Activated gamma-delta T cell (primary cell): ENCODE data around the gene PREP.

Source experiments
- DNase-seq: peaks from one replicate; lab custom pipeline; 2025; lab: John Stamatoyannopoulos, UW

Gene PREP

GRCh38 chr6:105397987-105398386 is 4.9 kb downstream of the PREP start:
- no peak for DNase-seq

- no peak for DNase-seq
Measured at GRCh38 chr6:105391705-105392104, 11.2 kb downstream of the PREP start.

DNA sequence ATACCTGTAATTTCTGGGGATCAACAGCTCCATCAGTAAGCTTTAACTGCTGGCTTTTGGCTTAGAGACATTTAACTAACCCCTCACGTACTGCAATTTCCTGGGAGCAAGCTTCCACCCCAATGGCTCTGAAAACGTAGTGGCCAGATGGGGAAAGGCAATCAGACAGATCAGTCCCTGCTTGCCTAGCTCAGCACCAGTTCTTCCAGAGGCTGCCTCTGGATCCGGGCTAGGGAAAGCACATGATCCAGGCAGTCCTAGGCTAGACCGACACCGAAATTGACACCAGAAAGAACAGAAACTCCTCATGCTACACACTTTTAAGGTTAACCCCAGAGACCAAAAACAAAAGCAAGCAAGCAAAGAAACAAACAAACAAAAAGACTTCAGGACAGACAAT is 13.3 kb downstream of the PREP start:
- DNase-seq: no peak

- no peak for DNase-seq
Measured at GRCh38 chr6:105388392-105388791, 14.5 kb downstream of the PREP start.

DNA sequence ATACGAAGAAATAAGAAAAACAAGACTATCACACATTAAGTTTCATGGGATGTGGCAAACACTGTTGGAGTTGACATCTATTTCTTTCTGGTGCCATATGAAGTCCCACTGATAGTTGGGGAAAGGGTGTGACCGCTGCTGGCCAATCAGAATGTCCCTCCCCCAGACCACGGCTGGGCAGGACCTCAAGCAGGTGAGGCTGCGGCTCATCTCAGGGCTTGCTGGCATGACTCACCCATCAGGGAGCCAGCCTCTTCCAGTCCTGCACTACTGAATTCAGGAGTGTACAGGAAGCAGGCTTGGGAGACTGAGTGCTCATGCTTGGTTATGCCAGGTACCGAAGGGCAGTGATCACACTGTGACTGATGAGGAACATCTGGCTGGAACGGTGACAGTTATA is 18.9 kb downstream of the PREP start:
- DNase-seq: no peak

GRCh38 chr6:105382958-105383357 is 19.9 kb downstream of the PREP start:
- no peak for DNase-seq

GRCh38 chr6:105382496-105382895 is 20.4 kb downstream of the PREP start:
- DNase-seq: no peak

DNA sequence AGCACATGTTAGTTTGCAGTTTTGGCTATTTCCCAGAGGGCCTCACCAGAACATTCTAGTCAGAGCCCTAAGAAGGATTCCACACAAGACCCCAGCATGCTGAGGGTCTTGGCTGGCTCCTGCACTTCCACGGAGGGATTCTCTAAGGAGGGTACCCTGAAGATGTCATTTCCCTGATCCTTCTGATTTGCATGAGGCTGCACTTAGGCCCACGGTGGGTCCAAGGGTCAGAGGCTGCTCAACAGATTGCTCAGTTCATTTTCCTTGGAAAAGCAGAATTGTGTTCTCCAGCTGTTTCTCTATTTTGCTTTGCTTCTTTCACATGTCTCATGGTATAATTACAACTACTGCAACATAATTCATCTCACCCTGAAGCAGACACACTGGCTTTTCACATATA is 22.2 kb downstream of the PREP start:
- DNase-seq: no peak

- DNase-seq: no peak
Measured at GRCh38 chr6:105375797-105376196, 27.1 kb downstream of the PREP start.

- DNase-seq: no peak
Measured at GRCh38 chr6:105374010-105374420, 28.9 kb downstream of the PREP start.

DNA sequence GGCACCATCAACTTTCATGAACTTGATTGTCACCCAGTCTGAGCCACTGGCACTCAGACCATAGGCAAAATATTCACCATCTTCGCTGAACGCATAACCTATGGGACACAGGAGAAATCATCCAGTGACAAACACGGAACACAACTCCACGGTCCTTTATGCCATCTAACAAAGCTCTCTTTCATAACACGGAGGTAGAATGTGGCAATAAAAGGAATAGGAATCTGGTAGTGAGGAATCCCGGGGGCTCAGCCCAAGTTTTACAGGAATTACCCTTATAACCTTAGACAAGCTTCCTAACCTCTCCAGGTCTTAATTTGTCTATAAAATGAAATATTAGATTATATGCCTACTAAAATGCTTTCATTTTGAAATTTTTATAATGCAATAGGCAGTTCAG is 29.4 kb downstream of the PREP start:
- DNase-seq: no peak

GRCh38 chr6:105372849-105373182 is 30.1 kb downstream of the PREP start:
- DNase-seq: no peak

- no peak for DNase-seq
Measured at GRCh38 chr6:105372142-105372848, 30.6 kb downstream of the PREP start.

DNA sequence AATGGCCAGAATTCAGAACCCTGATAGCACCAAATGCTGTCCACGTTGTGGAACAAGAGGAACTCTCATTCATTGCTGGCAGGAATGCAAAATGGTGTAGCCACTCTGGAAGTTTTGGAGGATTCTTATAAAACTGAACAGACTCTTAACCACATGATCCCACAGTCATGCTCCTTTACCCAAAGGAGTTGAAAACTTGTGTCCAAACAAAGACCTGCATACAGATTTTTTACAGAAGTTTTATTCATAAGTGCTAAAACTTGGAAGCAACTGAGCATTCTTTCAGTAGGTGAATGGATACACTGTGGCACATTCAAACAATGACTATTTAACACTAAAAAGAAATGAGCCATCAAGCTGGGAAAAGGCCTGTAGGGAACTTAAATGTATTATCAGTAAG is 32.5 kb downstream of the PREP start:
- no peak for DNase-seq

DNA sequence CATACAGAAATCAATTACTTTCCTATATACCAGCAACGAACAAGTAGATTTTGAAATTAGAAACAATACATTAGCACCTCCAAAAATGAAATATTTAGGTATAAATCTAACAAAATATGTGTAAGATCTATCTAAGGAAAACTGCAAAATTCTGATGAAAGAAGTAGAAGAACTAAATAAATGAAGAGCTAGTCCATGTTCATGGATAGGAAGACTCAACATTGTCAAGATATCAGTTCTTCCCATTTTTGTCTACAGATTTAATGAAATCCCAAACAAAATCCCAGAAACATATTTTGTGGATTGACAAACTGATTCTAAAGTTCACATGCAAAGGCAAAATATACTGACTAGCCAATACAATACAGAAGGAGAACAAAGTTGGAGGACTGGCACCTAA is 33.7 kb downstream of the PREP start:
- DNase-seq: no peak

- no peak for DNase-seq
Measured at GRCh38 chr6:105364243-105364642, 38.6 kb downstream of the PREP start.

DNA sequence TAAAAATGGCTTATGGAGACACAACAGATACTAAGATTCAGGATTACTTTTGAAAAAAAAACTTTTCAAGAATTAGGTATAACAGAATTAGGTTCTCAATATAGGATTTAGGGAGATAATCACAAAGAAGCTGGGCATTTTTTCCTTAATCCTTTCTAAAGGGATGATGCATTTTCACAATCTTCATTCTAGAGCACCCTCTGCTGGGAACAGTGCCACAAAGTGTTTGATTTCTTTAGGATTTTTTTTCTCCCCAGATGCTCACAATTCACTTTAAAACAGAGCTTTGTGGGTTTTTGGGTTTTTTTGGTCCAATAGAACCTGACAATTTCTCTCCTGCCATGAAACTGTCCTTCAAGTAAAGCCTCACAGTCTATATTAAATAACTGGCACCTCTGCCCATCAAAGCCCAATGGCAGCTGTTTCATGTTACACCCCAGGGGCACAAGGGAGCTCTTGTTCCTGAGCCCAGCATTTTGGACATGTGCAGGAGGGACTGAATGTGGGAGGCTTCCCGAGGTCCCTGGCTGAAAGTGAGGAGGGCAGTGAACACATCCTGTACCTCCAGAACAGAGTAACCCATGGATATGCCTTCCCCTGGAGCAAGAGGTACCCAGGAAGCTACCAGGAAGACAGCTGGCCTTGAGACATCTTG is 39.7 kb downstream of the PREP start:
- DNase-seq: no peak

DNA sequence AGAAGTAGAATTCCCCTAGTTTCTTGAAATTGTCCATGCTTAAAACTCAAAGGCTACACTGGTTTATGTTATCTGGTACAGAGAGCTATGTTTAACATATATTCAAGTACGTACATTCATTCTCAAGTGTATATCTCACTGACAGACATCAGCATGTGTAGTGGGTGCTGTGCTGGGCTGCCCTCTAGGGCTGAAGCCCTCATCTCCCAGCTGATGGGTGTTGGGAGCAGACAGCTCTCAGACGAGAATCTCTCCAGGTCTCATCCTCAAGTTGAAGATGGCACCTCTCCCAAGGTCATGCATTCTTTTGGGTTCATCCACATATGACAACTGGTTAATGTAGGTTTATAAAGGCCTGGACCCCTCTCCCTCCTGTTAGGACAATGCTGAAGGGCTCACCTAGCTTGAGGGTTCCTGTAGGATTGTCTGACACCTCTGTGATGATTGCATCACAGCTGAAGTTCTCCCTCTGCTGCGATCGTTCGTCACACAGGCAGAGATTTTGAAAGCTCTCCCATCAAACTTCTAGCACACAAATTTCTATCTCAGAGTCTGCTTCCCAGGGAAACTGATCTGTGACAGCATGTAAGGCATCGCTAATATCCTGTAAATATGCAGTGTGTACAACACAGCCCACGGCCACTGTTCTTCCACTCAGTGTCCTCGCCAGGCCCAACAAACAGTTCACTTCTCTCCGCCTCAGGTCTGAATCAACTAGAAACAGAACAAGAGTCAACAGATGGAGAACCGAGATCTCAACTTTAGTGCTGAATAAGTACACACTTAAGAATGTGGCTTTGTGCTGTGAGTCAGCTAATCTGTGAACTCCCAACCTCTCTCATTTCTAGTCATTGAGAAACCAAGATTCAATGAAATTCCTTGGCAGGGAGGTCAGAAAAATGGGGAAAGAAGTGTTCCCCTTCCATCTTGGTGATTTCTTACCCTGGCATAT is 43.2 kb downstream of the PREP start:
- no peak for DNase-seq

- no peak for DNase-seq
Measured at GRCh38 chr6:105357165-105357564, 45.7 kb downstream of the PREP start.

- DNase-seq: no peak
Measured at GRCh38 chr6:105352037-105352617, 50.8 kb downstream of the PREP start.

GRCh38 chr6:105348897-105349296 is 54.0 kb downstream of the PREP start:
- no peak for DNase-seq

- no peak for DNase-seq
Measured at GRCh38 chr6:105346052-105346451, 56.8 kb downstream of the PREP start.
